Epidermal melanocyte (primary cell): ENCODE measurements around the gene MC1R.
A peak's percentile ranks its signal among the peaks of the same experiment; 100 is the strongest.
"Not testable (repeated sequence)": the region's sequence is repeated elsewhere in the genome, so short reads cannot be mapped to it uniquely, and the experiment has no call there.

ENCODE experiments used
- DNase-seq: peaks from one replicate; pipeline ENCODE4 v3.0.0; 2011; ENCODE audit warnings: low spot score; ENCODE audit not compliant: insufficient read length

MC1R gene

GRCh38 chr16:89918453-89919347, at the start of gene MC1R:
MC1R (plus strand) TSS chr16:89918862; CDS start chr16:89919259, 397 bp downstream.
- peak; percentile 74 for DNase-seq

- DNase-seq, result no peak
These were observed 48.8 kb upstream of the MC1R start for GRCh38 chr16:89869911-89870310.

- DNase-seq, result no peak
These were observed 48.2 kb upstream of the MC1R start for GRCh38 chr16:89870440-89870839.

- no peak for DNase-seq
These were observed 46.8 kb upstream of the MC1R start for GRCh38 chr16:89871895-89872294.

GRCh38 chr16:89873109-89873971, 45.3 kb upstream of the MC1R start, which contains the start of gene TCF25:
TCF25 (plus strand) TSS chr16:89873592; CDS start chr16:89873668, 76 bp downstream.
- DNase-seq, result peak; percentile 46

GRCh38 chr16:89873972-89874689, 44.5 kb upstream of the MC1R start:
- DNase-seq, result peak; percentile 86

- not testable (repeated sequence) for DNase-seq
These were observed 39.5 kb upstream of the MC1R start for GRCh38 chr16:89879123-89879522.

GRCh38 chr16:89880477-89881367, 37.9 kb upstream of the MC1R start:
- no peak for DNase-seq

- DNase-seq, result no peak
These were observed 37.3 kb upstream of the MC1R start for GRCh38 chr16:89881368-89881730.

- DNase-seq, result no peak
These were observed 35.2 kb upstream of the MC1R start for GRCh38 chr16:89883346-89884040.

GRCh38 chr16:89884041-89884421, 34.6 kb upstream of the MC1R start:
- no peak for DNase-seq

GRCh38 chr16:89887243-89887642, 31.4 kb upstream of the MC1R start:
- DNase-seq, result no peak

GRCh38 chr16:89890200-89890599, 28.5 kb upstream of the MC1R start:
- no peak for DNase-seq

- peak; percentile 95 for DNase-seq
These were observed 27.6 kb upstream of the MC1R start for GRCh38 chr16:89890886-89891657.

GRCh38 chr16:89892055-89892630, 26.5 kb upstream of the MC1R start:
- DNase-seq, result no peak

- DNase-seq, result no peak
These were observed 26.0 kb upstream of the MC1R start for GRCh38 chr16:89892635-89893034.

- no peak for DNase-seq
These were observed 24.8 kb upstream of the MC1R start for GRCh38 chr16:89893642-89894548.
